HepG2 (cell line): ENCODE data around the gene PDCD2. TPM values are rescaled to one million over a fixed set of nuclear protein-coding genes. Genes with fewer than 3 reads are reported as not detected.

ENCODE experiments used
- ARID5B ChIP-seq: IDR thresholded peaks from 2 replicates; pipeline ENCODE4 v1.4.0; 2020; ENCODE audit warnings: mild to moderate bottlenecking, missing genetic modification reagents
- CC2D1A ChIP-seq: sonication (generic); formaldehyde crosslinking; IDR thresholded peaks from 2 replicates; pipeline ENCODE4 v1.8.1; 2023; ENCODE audit warnings: mild to moderate bottlenecking, missing genetic modification reagents
- KAT7 ChIP-seq: IDR thresholded peaks from 2 replicates; pipeline ENCODE4 v1.6.1; 2018; ENCODE audit warnings: borderline replicate concordance, missing compliant biosample characterization
- MNT ChIP-seq: fragments of 450-650 bp; IDR thresholded peaks from 2 replicates; pipeline ENCODE4 v1.6.1; 2016
- NFATC3 ChIP-seq: sonication (generic); formaldehyde crosslinking; IDR thresholded peaks from 2 replicates; pipeline ENCODE4 v1.5.1; 2020; ENCODE audit warnings: mild to moderate bottlenecking, missing genetic modification reagents
- NFYB ChIP-seq: sonication (generic); formaldehyde crosslinking; IDR thresholded peaks from 2 replicates; pipeline ENCODE4 v1.4.0; 2020; ENCODE audit warnings: missing genetic modification reagents
- PRDM15 ChIP-seq: sonication (generic); formaldehyde crosslinking; IDR thresholded peaks from 2 replicates; pipeline ENCODE4 v1.4.0; 2020; ENCODE audit warnings: missing genetic modification reagents
- SIX1 ChIP-seq: sonication (generic); formaldehyde crosslinking; IDR thresholded peaks from 2 replicates; pipeline ENCODE4 v1.4.0; 2020; ENCODE audit warnings: missing genetic modification reagents, borderline replicate concordance
- STAT6 ChIP-seq: sonication (generic); formaldehyde crosslinking; IDR thresholded peaks from 2 replicates; pipeline ENCODE4 v1.4.0; 2020; ENCODE audit warnings: missing genetic modification reagents, mild to moderate bottlenecking, borderline replicate concordance
- SYNCRIP ChIP-seq: fragments of 200-400 bp; formaldehyde crosslinking; IDR thresholded peaks from 2 replicates; pipeline ENCODE4 v1.6.1; 2018; ENCODE audit warnings: mild to moderate bottlenecking, low read depth, low read length; ENCODE audit not compliant: insufficient read depth
- TCF7 ChIP-seq: sonication (generic); IDR thresholded peaks from 2 replicates; pipeline ENCODE4 v1.6.1; 2016; ENCODE audit warnings: antibody characterized with exemption, low read depth
- ZNF367 ChIP-seq: sonication (generic); formaldehyde crosslinking; IDR thresholded peaks from 2 replicates; pipeline ENCODE4 v1.4.0; 2020; ENCODE audit warnings: missing genetic modification reagents, borderline replicate concordance
- ZNF713 ChIP-seq: sonication (generic); formaldehyde crosslinking; IDR thresholded peaks from 2 replicates; pipeline ENCODE4 v1.4.0; 2020; ENCODE audit warnings: mild to moderate bottlenecking, missing genetic modification reagents
- polyA plus RNA-seq, 8 experiments: library from polyadenylated mRNA; depleted of rRNA in 3 of 8; stranded (reverse) in 7 of 8; unstranded in 1 of 8; fragments of >200 nt; fragmentation: Illumina TruSeq in 4 of 8; extraction: Trizol in 4 of 8; gene quantifications; 2 replicates each; pipeline versions ENCODE4 v1.2.1 to v1.2.3, GENCODE V29; 2011 to 2016; ENCODE audit warnings: low read depth in 4 of 8, missing spikeins in 1 of 8, mixed read lengths in 1 of 8; ENCODE audit not compliant: insufficient read depth in 1 of 8
- total RNA-seq, 5 experiments: library from RNA; depleted of rRNA; stranded (reverse); fragments of >200 nt; fragmentation: Illumina TruSeq; extraction: Trizol; gene quantifications; 2 replicates each; pipeline ENCODE4 v1.2.3, GENCODE V29; 2016; ENCODE audit warnings: low read depth in 1 of 5
- TF ChIP-seq, protein P1 (sequence below): sonication (generic); formaldehyde crosslinking; IDR thresholded peaks from 2 replicates; pipeline ENCODE4 v1.4.0; 2020; ENCODE audit warnings: missing genetic modification reagents

The PDCD2 gene
- total and polyA plus RNA-seq, 2 of the 13 experiments (the other 11 are each of a cell fraction or from before 2014, with no cell fraction given), result 83.6 to 133 TPM

- TF ChIP-seq KAT7 (CRISPR knock-in tag), result peak; percentile 83; the same call in 1 of the 2 replicates
- TF ChIP-seq ZNF713, result no peak
- no peak; the same call in 1 of the 2 replicates for TF ChIP-seq SIX1 (CRISPR knock-in tag)
- 0 out of 2 replicates have a peak, but pooled peaks have one; percentile 52 for TF ChIP-seq CC2D1A (CRISPR knock-in tag)
- TF ChIP-seq, protein P1, sequence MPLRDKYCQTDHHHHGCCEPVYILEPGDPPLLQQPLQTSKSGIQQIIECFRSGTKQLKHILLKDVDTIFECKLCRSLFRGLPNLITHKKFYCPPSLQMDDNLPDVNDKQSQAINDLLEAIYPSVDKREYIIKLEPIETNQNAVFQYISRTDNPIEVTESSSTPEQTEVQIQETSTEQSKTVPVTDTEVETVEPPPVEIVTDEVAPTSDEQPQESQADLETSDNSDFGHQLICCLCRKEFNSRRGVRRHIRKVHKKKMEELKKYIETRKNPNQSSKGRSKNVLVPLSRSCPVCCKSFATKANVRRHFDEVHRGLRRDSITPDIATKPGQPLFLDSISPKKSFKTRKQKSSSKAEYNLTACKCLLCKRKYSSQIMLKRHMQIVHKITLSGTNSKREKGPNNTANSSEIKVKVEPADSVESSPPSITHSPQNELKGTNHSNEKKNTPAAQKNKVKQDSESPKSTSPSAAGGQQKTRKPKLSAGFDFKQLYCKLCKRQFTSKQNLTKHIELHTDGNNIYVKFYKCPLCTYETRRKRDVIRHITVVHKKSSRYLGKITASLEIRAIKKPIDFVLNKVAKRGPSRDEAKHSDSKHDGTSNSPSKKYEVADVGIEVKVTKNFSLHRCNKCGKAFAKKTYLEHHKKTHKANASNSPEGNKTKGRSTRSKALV, result no peak
- TF ChIP-seq NFYB (CRISPR knock-in tag), result peak; percentile 49
- TF ChIP-seq ZNF367, result 0 out of 2 replicates have a peak, but pooled peaks have one; percentile 75
- peak; percentile 22; the same call in 1 of the 2 replicates for TF ChIP-seq MNT
- TF ChIP-seq TCF7, result peak; percentile 30; the same call in 1 of the 2 replicates
- TF ChIP-seq STAT6 (CRISPR knock-in tag), result peak; percentile 82; the same call in 1 of the 2 replicates
- TF ChIP-seq NFATC3, result peak; percentile 72
- TF ChIP-seq ARID5B, result peak; percentile 62
- TF ChIP-seq PRDM15, result 0 out of 2 replicates have a peak, but pooled peaks have one; percentile 40
- TF ChIP-seq SYNCRIP, result no peak
Observed at GRCh38 chr6:170552765-170553533, 31.5 kb downstream of the PDCD2 start, which contains the start of gene PSMB1 (continued).
